Measurements from ENCODE around the gene AOX1. TPM values are rescaled to one million over a fixed set of nuclear protein-coding genes. Genes with fewer than 3 reads are reported as not detected.

Gene AOX1
- total and polyA plus RNA-seq, 2 of the 8 experiments (the other 6 are each of a cell fraction or from before 2014, with no cell fraction given), result 5.6 to 8.3 TPM

DNA sequence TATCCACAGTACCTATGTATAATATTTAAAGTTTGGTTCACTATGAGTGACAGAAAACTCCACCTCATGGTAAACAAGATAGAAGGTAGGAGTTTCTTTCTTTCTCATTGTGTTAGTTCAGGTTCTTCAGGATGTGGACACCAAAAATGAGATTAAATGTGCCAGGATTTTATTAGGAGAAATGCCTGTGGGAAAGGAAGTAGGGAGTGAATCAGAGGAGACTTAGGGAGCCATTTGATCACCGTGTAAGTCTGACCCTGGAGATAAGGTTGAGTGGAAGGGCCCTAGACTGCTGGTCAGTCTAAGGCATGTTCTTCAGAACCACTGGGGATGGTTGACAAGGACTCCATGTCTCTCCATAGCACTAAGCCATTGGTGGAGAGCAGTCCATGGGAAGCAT is 8.1 kb downstream of the AOX1 start:
- Histone ChIP-seq H4K5ac (ENCODE audit: insufficient read length, low read depth, low read length) (no peak overlapping the region), H3K27ac (ENCODE audit: low read depth, low read length) (no peak overlapping the region), H3K4me3 (ENCODE audit: extremely low read depth in 1 of 4, insufficient read depth in 2 of 4, low read depth in 3 of 4, low read length in 4 of 4) (no peak overlapping the region), H2BK15ac (ENCODE audit: low read length) (no peak overlapping the region), H3K18ac (ENCODE audit: extremely low read depth, low read length) (no peak overlapping the region), H3K14ac (ENCODE audit: insufficient read length) (no peak overlapping the region), H2AFZ (ENCODE audit: low read length) (no peak overlapping the region), H3K9ac (replicated peaks in 1 of 4; ENCODE audit: extremely low read depth in 1 of 4, low read depth in 3 of 4, low read length in 3 of 4) (no peak overlapping the region), H2BK12ac (ENCODE audit: low read depth, low read length) (no peak overlapping the region), H2BK20ac (ENCODE audit: low read length) (no peak overlapping the region), H3K36me3 (ENCODE audit: control insufficient read depth in 2 of 4, insufficient read depth in 4 of 4, low read length in 3 of 4) (no peaks in the 10 kb centered on the region), H3K4ac (replicated peaks; ENCODE audit: insufficient read length, low read depth, low read length) (no peak overlapping the region), H3K56ac (replicated peaks; ENCODE audit: insufficient read length, low read depth, low read length) (no peak overlapping the region), H3K4me1 (replicated peaks in 1 of 4; ENCODE audit: control insufficient read depth in 3 of 4, insufficient read depth in 4 of 4, low read length in 3 of 4) (no peaks in the 10 kb centered on the region), H2AK5ac (ENCODE audit: low read depth, low read length) (no peak overlapping the region), H3K27me3 (replicated peaks in 1 of 4; ENCODE audit: control insufficient read depth in 3 of 4, extremely low read depth in 1 of 4, insufficient read depth in 3 of 4, low read length in 3 of 4) (no peaks in the 10 kb centered on the region; a peak in 1 of 7 replicates), H3K23me2 (ENCODE audit: low read depth, low read length) (no peaks in the 10 kb centered on the region), H3K79me2 (ENCODE audit: control insufficient read depth in 1 of 2, insufficient read depth in 2 of 2, low read length in 2 of 2) (no peaks in the 10 kb centered on the region), H3K9me3 (ENCODE audit: insufficient read depth in 2 of 2, low read depth in 1 of 2, low read length in 1 of 2) (no peaks in the 10 kb centered on the region), H4K8ac (ENCODE audit: extremely low read depth, insufficient read depth, low read length) (no peak overlapping the region), H4K91ac (replicated peaks; ENCODE audit: insufficient read length, low read length) (no peak overlapping the region), H3K4me2 (ENCODE audit: insufficient read depth in 1 of 2, low read depth in 2 of 2, low read length in 2 of 2) (no peak overlapping the region), H2BK5ac (ENCODE audit: low read depth, low read length) (no peak overlapping the region), H3K23ac (ENCODE audit: insufficient read length) (no peak overlapping the region), H2BK120ac (replicated peaks; ENCODE audit: low read depth, low read length) (no peak overlapping the region), H4K20me1 (replicated peaks in 1 of 2; ENCODE audit: control insufficient read depth in 1 of 2, insufficient read depth in 2 of 2, low read length in 2 of 2) (no peaks in the 10 kb centered on the region), H3K79me1 (ENCODE audit: low read depth, low read length) (no peaks in the 10 kb centered on the region)
- no peak for TF ChIP-seq MAFK (IDR thresholded peaks at IDR 0.05; ENCODE audit: low read depth, low read length)
- no peak for TF ChIP-seq NANOG (IDR thresholded peaks at IDR 0.05; ENCODE audit: insufficient read depth, low read depth, low read length, poor library complexity, severe bottlenecking)
- TF ChIP-seq TCF12 (IDR thresholded peaks at IDR 0.05; ENCODE audit: low read depth, low read length), result no peak
- TF ChIP-seq GABPA (IDR thresholded peaks at IDR 0.05; ENCODE audit: borderline replicate concordance, insufficient read depth, low read length), result no peak
- TF ChIP-seq SAP30 (IDR thresholded peaks at IDR 0.05; ENCODE audit: insufficient read depth, insufficient replicate concordance, low read length), result no peak
- DNase-seq (ENCODE audit: low read depth in 1 of 2, low spot score in 2 of 2) (no peak), FAIRE-seq (no peak)
- POLR2A ChIA-PET (ENCODE audit: partially characterized antibody), result no interaction called here
- WGBS, 2 experiments (ENCODE audit: extremely low coverage in 1 of 2, insufficient coverage in 1 of 2, insufficient read length in 1 of 2, insufficient replicate concordance in 2 of 2, low coverage in 1 of 2, low lambda C conversion rate in 2 of 2, missing lambda C conversion rate in 1 of 2), result 81% methylated on average over 1 of the region's 1 CpG; no CpG with 5 or more reads in 1 of the 2 experiments
- CTCF ChIA-PET (ENCODE audit: partially characterized antibody), result interaction anchor here (0.9 to 1.6 kb wide), 2 partner anchors 8 to 104 kb away, joined by 3 to 4 read pairs; partner anchors contain the start of gene AOX1
